MM.1S (cell line): ENCODE data around the gene RAB11FIP4.

Experiments used
- DNase-seq: peaks from one replicate; pipeline ENCODE4 v3.0.0-alpha.2; 2015
- H2AFZ ChIP-seq: fragments of 300-600 bp; sonication (generic); 2 replicates; pipeline ENCODE4 v1.6.0; 2016; ENCODE audit warnings: antibody characterized with exemption, low read length
- H3F3A ChIP-seq: fragments of 300-600 bp; sonication (generic); 2 replicates; pipeline ENCODE4 v1.6.1; 2016; ENCODE audit warnings: mild to moderate bottlenecking, antibody characterized with exemption, low read length, moderate library complexity, mixed read lengths; ENCODE audit not compliant: insufficient read depth
- H3K27ac ChIP-seq: fragments of 300-600 bp; sonication (generic); 2 replicates; pipeline ENCODE4 v1.5.1; 2016; ENCODE audit warnings: mild to moderate bottlenecking, low read length
- H3K27me3 ChIP-seq: fragments of 300-600 bp; sonication (generic); replicated peaks from 2 replicates; pipeline ENCODE4 v1.6.0; 2016; ENCODE audit warnings: low read length; ENCODE audit not compliant: insufficient read depth
- H3K36me3 ChIP-seq: fragments of 300-600 bp; sonication (generic); replicated peaks from 2 replicates; pipeline ENCODE4 v1.6.1; 2016; ENCODE audit warnings: mild to moderate bottlenecking, low read length, mixed read lengths; ENCODE audit not compliant: insufficient read depth
- H3K4me1 ChIP-seq: fragments of 300-600 bp; sonication (generic); 2 replicates; pipeline ENCODE4 v1.6.1; 2016; ENCODE audit warnings: low read length, mixed read lengths
- H3K4me2 ChIP-seq: fragments of 300-600 bp; sonication (generic); 2 replicates; pipeline ENCODE4 v1.6.0; 2016; ENCODE audit warnings: low read depth, low read length
- H3K4me3 ChIP-seq: fragments of 300-600 bp; sonication (generic); 2 replicates; pipeline ENCODE4 v1.5.1; 2016; ENCODE audit warnings: low read length, mixed read lengths
- H3K79me2 ChIP-seq: fragments of 300-600 bp; sonication (generic); 2 replicates; pipeline ENCODE4 v1.6.1; 2016; ENCODE audit warnings: mixed run types, low read length, mixed read lengths
- H3K9ac ChIP-seq: fragments of 300-600 bp; sonication (generic); 2 replicates; pipeline ENCODE4 v1.6.1; 2016; ENCODE audit warnings: low read length, mixed read lengths
- H3K9me2 ChIP-seq: fragments of 300-600 bp; sonication (generic); replicated peaks from 2 replicates; pipeline ENCODE4 v1.6.1; 2016; ENCODE audit warnings: mild to moderate bottlenecking, low read length, mixed read lengths; ENCODE audit not compliant: insufficient read depth
- H3K9me3 ChIP-seq: fragments of 300-600 bp; sonication (generic); replicated peaks from 2 replicates; pipeline ENCODE4 v1.6.1; 2016; ENCODE audit warnings: mild to moderate bottlenecking, low read length, mixed read lengths; ENCODE audit not compliant: insufficient read depth
- H4K20me1 ChIP-seq: fragments of 300-600 bp; sonication (generic); 2 replicates; pipeline ENCODE4 v1.6.1; 2016; ENCODE audit warnings: mild to moderate bottlenecking, low read length, moderate library complexity, mixed read lengths; ENCODE audit not compliant: insufficient read depth
- CTCF ChIP-seq: fragments of 300-600 bp; sonication (generic); IDR thresholded peaks from 2 replicates; pipeline ENCODE4 v1.5.1; 2016; ENCODE audit warnings: antibody characterized with exemption, low read length, mixed read lengths
- EZH2 ChIP-seq: fragments of 300-600 bp; sonication (generic); optimal IDR thresholded peaks from 2 replicates; pipeline ENCODE3; 2017; ENCODE audit warnings: low read depth, mild to moderate bottlenecking, antibody characterized with exemption, low read length, mixed read lengths
- EZH2phosphoT487 ChIP-seq: fragments of 300-600 bp; sonication (generic); IDR thresholded peaks from 2 replicates; pipeline ENCODE4 v1.6.1; 2018; ENCODE audit warnings: antibody characterized with exemption, low read length

RAB11FIP4 gene

GRCh38 chr17:31424944-31425281 lies 33.4 kb downstream of the RAB11FIP4 start:
- Histone ChIP-seq H3K27me3 (no peaks in the 10 kb centered on the region), H2AFZ (no peak overlapping the region), H3K9ac (no peak overlapping the region), H3K4me1 (no peaks in the 10 kb centered on the region), H3K27ac (no peak overlapping the region), H3K36me3 (no peaks in the 10 kb centered on the region), H3K79me2 (no peaks in the 10 kb centered on the region), H3K4me3 (no peak overlapping the region), H3F3A (no peaks in the 10 kb centered on the region), H3K9me2 (no peaks in the 10 kb centered on the region), H3K4me2 (no peak overlapping the region), H3K9me3 (no peaks in the 10 kb centered on the region), H4K20me1 (no peaks in the 10 kb centered on the region)
- DNase-seq: no peak
- no peak for TF ChIP-seq EZH2
- no peak for TF ChIP-seq EZH2phosphoT487
- no peak for TF ChIP-seq CTCF

GRCh38 chr17:31425282-31426040 lies 34.0 kb downstream of the RAB11FIP4 start:
- no peak overlapping the region for H3K27ac ChIP-seq
- no peaks in the 10 kb centered on the region for H3K9me3 ChIP-seq
- H3K9me2 ChIP-seq: no peaks in the 10 kb centered on the region
- H3K4me3 ChIP-seq: no peak overlapping the region
- no peak for DNase-seq
- TF ChIP-seq CTCF: no peak
- TF ChIP-seq EZH2: no peak
- TF ChIP-seq EZH2phosphoT487: no peak
- no peaks in the 10 kb centered on the region for H3K36me3 ChIP-seq
- no peaks in the 10 kb centered on the region for H3F3A ChIP-seq
- no peaks in the 10 kb centered on the region for H3K27me3 ChIP-seq
- no peaks in the 10 kb centered on the region for H3K79me2 ChIP-seq
- H2AFZ ChIP-seq: no peak overlapping the region
- H3K9ac ChIP-seq: no peak overlapping the region
- no peaks in the 10 kb centered on the region for H4K20me1 ChIP-seq
- H3K4me1 ChIP-seq: no peaks in the 10 kb centered on the region
- H3K4me2 ChIP-seq: no peak overlapping the region

GRCh38 chr17:31427684-31428083 lies 36.2 kb downstream of the RAB11FIP4 start:
- Histone ChIP-seq H3K4me3 (no peak overlapping the region), H3K79me2 (no peaks in the 10 kb centered on the region), H2AFZ (no peak overlapping the region), H3K36me3 (no peaks in the 10 kb centered on the region), H3F3A (no peaks in the 10 kb centered on the region), H3K27ac (no peak overlapping the region), H3K9me2 (no peaks in the 10 kb centered on the region), H3K4me2 (no peak overlapping the region), H3K9me3 (no peaks in the 10 kb centered on the region), H3K27me3 (no peaks in the 10 kb centered on the region), H3K4me1 (peaks cover 3% of the 10 kb centered on the region; the same call in 1 of the 2 replicates), H4K20me1 (no peaks in the 10 kb centered on the region), H3K9ac (no peak overlapping the region)
- DNase-seq: no peak
- TF ChIP-seq EZH2phosphoT487 (no peak), EZH2 (no peak), CTCF (no peak)
